H1 (cell line): ENCODE data around the gene KLHDC4. TPM values are rescaled to one million over a fixed set of nuclear protein-coding genes. Genes with fewer than 3 reads are reported as not detected.

Experiments
- CTBP2 ChIP-seq: IDR thresholded peaks from 2 replicates; pipeline ENCODE4 v1.7.0; 2011; ENCODE audit warnings: borderline replicate concordance, mild to moderate bottlenecking, moderate library complexity, mixed read lengths, low read length; ENCODE audit not compliant: insufficient read depth, insufficient read length
- RXRA ChIP-seq: IDR thresholded peaks from 2 replicates; pipeline ENCODE4 v1.6.1; 2011; ENCODE audit warnings: low read depth, mild to moderate bottlenecking, low read length, moderate library complexity; ENCODE audit not compliant: insufficient read depth
- SIN3A ChIP-seq, 2 experiments: IDR thresholded peaks in 1 of 2; conservative IDR thresholded peaks in 1 of 2; 2 replicates each; pipeline ENCODE4 v1.6.1; 2011 to 2012; ENCODE audit warnings: low read length in 2 of 2, improper control_type of control experiment in 1 of 2, low read depth in 1 of 2, mild to moderate bottlenecking in 1 of 2
- SIRT6 ChIP-seq: IDR thresholded peaks from one replicate; pipeline ENCODE4 v1.7.1; 2012; ENCODE audit warnings: low read length, inconsistent platforms
- SIX5 ChIP-seq: IDR thresholded peaks from 2 replicates; pipeline ENCODE4 v1.6.1; 2011; ENCODE audit warnings: mild to moderate bottlenecking, low read depth, low read length
- ZNF274 ChIP-seq: IDR thresholded peaks from 2 replicates; pipeline ENCODE4 v1.7.0; 2012; ENCODE audit warnings: low read length, borderline replicate concordance; ENCODE audit errors: extremely low read depth
- polyA plus RNA-seq, 7 experiments: library from polyadenylated mRNA; depleted of rRNA in 3 of 7; stranded (reverse) in 5 of 7; unstranded in 2 of 7; fragments of >200 nt in 5 of 7; fragments of 200-250 nt in 2 of 7; gene quantifications; 1 replicate in 5 of 7; 2 replicates in 1 of 7; 4 replicates in 1 of 7; pipeline versions ENCODE4 v1.2.1 to v1.2.3, GENCODE V29; 2011 to 2013; ENCODE audit warnings: missing spikeins in 2 of 7, mixed read lengths in 2 of 7
- total RNA-seq: library from RNA; stranded (reverse); fragmentation: NEBNext Ultra II Directional; extraction: Animal tissue kit (Norgen Biotek cat#: 25700); gene quantifications from 2 replicates; pipeline ENCODE4 v1.2.1, GENCODE V29; 2021
- TF ChIP-seq, protein P1 (sequence below): fragments of 300-600 bp; sonication (generic); IDR thresholded peaks from 2 replicates; pipeline ENCODE4 v1.7.1; 2012; ENCODE audit warnings: low read length, moderate library complexity, mild to moderate bottlenecking, inconsistent platforms; ENCODE audit not compliant: insufficient replicate concordance
- TF ChIP-seq, protein P2 (sequence below): IDR thresholded peaks from 2 replicates; pipeline ENCODE4 v1.6.1; 2012; ENCODE audit warnings: inconsistent platforms
- TF ChIP-seq, protein P3 (sequence below): IDR thresholded peaks from 2 replicates; pipeline ENCODE4 v1.6.1; 2011; ENCODE audit warnings: low read depth, mild to moderate bottlenecking, low read length; ENCODE audit not compliant: insufficient read depth

The KLHDC4 gene
- total and polyA plus RNA-seq, 2 of the 8 experiments (the other 6 are each of a cell fraction or from before 2014, with no cell fraction given): 23.7 to 63.9 TPM

DNA sequence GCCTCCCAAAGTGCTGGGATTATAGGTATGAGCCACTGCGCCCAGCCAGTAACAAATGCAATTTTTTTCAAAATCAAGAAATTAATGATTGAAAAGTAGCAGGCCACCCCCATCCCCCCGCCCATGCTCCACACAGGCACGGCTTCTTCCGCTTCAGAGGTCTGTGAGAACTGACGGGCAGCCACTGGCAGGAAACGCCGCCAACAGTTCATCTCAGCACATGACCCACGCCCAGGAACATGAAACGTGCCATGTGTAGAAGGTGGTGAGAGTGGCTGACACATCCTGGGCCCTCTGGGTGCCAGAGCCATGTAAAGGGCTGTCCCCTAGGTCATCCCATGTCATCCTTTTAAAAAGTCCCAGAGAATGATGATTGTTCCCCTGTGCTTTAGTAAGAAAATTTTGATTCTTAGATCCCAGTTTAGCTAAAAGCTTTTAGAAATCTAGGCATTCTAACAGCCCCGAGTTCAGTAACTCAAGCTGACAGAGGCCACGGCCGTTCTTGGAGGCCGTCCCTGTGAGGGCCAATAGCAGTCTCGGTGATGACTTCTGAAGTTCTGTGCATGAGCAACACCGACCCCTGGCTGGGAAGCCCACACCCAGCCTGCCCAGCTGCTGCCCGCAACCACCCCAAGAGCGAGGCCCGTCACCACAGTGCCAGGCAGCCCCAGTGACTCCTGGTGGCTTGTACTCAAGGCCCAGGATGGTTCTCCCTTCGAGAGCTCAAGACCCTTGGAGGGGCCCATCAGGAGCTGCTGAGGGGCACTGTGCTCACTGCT lies 52.1 kb downstream of the KLHDC4 start (continued):
- TF ChIP-seq, protein P1, sequence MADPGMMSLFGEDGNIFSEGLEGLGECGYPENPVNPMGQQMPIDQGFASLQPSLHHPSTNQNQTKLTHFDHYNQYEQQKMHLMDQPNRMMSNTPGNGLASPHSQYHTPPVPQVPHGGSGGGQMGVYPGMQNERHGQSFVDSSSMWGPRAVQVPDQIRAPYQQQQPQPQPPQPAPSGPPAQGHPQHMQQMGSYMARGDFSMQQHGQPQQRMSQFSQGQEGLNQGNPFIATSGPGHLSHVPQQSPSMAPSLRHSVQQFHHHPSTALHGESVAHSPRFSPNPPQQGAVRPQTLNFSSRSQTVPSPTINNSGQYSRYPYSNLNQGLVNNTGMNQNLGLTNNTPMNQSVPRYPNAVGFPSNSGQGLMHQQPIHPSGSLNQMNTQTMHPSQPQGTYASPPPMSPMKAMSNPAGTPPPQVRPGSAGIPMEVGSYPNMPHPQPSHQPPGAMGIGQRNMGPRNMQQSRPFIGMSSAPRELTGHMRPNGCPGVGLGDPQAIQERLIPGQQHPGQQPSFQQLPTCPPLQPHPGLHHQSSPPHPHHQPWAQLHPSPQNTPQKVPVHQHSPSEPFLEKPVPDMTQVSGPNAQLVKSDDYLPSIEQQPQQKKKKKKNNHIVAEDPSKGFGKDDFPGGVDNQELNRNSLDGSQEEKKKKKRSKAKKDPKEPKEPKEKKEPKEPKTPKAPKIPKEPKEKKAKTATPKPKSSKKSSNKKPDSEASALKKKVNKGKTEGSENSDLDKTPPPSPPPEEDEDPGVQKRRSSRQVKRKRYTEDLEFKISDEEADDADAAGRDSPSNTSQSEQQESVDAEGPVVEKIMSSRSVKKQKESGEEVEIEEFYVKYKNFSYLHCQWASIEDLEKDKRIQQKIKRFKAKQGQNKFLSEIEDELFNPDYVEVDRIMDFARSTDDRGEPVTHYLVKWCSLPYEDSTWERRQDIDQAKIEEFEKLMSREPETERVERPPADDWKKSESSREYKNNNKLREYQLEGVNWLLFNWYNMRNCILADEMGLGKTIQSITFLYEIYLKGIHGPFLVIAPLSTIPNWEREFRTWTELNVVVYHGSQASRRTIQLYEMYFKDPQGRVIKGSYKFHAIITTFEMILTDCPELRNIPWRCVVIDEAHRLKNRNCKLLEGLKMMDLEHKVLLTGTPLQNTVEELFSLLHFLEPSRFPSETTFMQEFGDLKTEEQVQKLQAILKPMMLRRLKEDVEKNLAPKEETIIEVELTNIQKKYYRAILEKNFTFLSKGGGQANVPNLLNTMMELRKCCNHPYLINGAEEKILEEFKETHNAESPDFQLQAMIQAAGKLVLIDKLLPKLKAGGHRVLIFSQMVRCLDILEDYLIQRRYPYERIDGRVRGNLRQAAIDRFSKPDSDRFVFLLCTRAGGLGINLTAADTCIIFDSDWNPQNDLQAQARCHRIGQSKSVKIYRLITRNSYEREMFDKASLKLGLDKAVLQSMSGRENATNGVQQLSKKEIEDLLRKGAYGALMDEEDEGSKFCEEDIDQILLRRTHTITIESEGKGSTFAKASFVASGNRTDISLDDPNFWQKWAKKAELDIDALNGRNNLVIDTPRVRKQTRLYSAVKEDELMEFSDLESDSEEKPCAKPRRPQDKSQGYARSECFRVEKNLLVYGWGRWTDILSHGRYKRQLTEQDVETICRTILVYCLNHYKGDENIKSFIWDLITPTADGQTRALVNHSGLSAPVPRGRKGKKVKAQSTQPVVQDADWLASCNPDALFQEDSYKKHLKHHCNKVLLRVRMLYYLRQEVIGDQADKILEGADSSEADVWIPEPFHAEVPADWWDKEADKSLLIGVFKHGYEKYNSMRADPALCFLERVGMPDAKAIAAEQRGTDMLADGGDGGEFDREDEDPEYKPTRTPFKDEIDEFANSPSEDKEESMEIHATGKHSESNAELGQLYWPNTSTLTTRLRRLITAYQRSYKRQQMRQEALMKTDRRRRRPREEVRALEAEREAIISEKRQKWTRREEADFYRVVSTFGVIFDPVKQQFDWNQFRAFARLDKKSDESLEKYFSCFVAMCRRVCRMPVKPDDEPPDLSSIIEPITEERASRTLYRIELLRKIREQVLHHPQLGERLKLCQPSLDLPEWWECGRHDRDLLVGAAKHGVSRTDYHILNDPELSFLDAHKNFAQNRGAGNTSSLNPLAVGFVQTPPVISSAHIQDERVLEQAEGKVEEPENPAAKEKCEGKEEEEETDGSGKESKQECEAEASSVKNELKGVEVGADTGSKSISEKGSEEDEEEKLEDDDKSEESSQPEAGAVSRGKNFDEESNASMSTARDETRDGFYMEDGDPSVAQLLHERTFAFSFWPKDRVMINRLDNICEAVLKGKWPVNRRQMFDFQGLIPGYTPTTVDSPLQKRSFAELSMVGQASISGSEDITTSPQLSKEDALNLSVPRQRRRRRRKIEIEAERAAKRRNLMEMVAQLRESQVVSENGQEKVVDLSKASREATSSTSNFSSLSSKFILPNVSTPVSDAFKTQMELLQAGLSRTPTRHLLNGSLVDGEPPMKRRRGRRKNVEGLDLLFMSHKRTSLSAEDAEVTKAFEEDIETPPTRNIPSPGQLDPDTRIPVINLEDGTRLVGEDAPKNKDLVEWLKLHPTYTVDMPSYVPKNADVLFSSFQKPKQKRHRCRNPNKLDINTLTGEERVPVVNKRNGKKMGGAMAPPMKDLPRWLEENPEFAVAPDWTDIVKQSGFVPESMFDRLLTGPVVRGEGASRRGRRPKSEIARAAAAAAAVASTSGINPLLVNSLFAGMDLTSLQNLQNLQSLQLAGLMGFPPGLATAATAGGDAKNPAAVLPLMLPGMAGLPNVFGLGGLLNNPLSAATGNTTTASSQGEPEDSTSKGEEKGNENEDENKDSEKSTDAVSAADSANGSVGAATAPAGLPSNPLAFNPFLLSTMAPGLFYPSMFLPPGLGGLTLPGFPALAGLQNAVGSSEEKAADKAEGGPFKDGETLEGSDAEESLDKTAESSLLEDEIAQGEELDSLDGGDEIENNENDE: no peak
- TF ChIP-seq SIRT6: no peak
- TF ChIP-seq, protein P2, sequence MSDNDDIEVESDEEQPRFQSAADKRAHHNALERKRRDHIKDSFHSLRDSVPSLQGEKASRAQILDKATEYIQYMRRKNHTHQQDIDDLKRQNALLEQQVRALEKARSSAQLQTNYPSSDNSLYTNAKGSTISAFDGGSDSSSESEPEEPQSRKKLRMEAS: no peak
- TF ChIP-seq, protein P3, sequence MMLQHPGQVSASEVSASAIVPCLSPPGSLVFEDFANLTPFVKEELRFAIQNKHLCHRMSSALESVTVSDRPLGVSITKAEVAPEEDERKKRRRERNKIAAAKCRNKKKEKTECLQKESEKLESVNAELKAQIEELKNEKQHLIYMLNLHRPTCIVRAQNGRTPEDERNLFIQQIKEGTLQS: no peak
- TF ChIP-seq ZNF274: no peak
- TF ChIP-seq SIN3A (conservative IDR thresholded peaks at IDR 0.05 in 1 of 2, IDR thresholded peaks at IDR 0.05 in 1 of 2; ENCODE audit: low read depth in 1 of 2, low read length in 2 of 2): no peak
- no peak for TF ChIP-seq CTBP2
- no peak for TF ChIP-seq SIX5
- TF ChIP-seq RXRA: no peak
